Prostate gland (tissue), 2 donors: ENCODE results near the gene SHISAL1. TPM values are rescaled to one million over a fixed set of nuclear protein-coding genes. Genes with fewer than 3 reads are reported as not detected.

ENCODE experiments used
- DNase-seq: peaks from one replicate; pipeline ENCODE4 v3.0.0-alpha.2; 2019; ENCODE audit warnings: low spot score
- H3K27ac ChIP-seq, 2 donors: fragments of 200-600 bp; sonication (generic); 2 replicates each; pipeline ENCODE4 v1.5.1; 2017 to 2019
- H3K27me3 ChIP-seq: fragments of 200-600 bp; sonication (generic); replicated peaks from 2 replicates; pipeline ENCODE4 v1.5.1; 2019; ENCODE audit not compliant: insufficient read depth
- H3K36me3 ChIP-seq, 2 donors: fragments of 200-600 bp; sonication (generic); 1 replicate in 1 of 2; 2 replicates in 1 of 2; pipeline versions ENCODE4 v1.5.1 to v1.8.1; 2017 to 2019
- H3K4me1 ChIP-seq: fragments of 200-600 bp; sonication (generic); replicated peaks from 2 replicates; pipeline ENCODE4 v1.5.1; 2019
- H3K4me3 ChIP-seq, 2 donors: fragments of 200-600 bp; sonication (generic); 2 replicates each; pipeline ENCODE4 v1.5.1; 2017 to 2019
- H3K9me3 ChIP-seq: fragments of 200-600 bp; sonication (generic); 2 replicates; pipeline ENCODE4 v1.5.1; 2017
- POLR2A ChIP-seq: fragments of 450-650 bp; IDR thresholded peaks from one replicate; pipeline ENCODE4 v1.6.1; 2016; ENCODE audit warnings: antibody characterized with exemption, mild to moderate bottlenecking
- POLR2AphosphoS5 ChIP-seq: sonication (generic); formaldehyde crosslinking; IDR thresholded peaks from one replicate; pipeline ENCODE4 v1.6.1; 2017; ENCODE audit warnings: antibody characterized with exemption
- WGBS: methylation state at CpG from one replicate; pipeline ENCODE4 v1.1.5; 2018; 5-methylcytosine and 5-hydroxymethylcytosine counted together
- intact Hi-C: fragments of 100-400 bp; cut with DNase I; formaldehyde crosslinking; loops from one replicate; pipeline ENCODE4 v1.14.2; 2022
- total RNA-seq, 2 donors: library from RNA; depleted of rRNA; stranded (reverse); fragments of >200 nt; gene quantifications; one replicate each; pipeline ENCODE4 v1.1.0, GENCODE V29; 2016
- TF ChIP-seq, protein P1 (sequence below), 4 experiments: fragments of 200-600 bp in 2 of 4; fragments of 450-650 bp in 2 of 4; sonication (generic) in 2 of 4; IDR thresholded peaks; 1 replicate in 3 of 4; 2 replicates in 1 of 4; pipeline ENCODE4 v1.5.1; 2016 to 2019; ENCODE audit warnings: antibody characterized with exemption in 4 of 4, mild to moderate bottlenecking in 2 of 4, moderate library complexity in 2 of 4

Gene SHISAL1
- total RNA-seq, 2 donors from 2014 or later = 1.8 to 7.8 TPM

DNA sequence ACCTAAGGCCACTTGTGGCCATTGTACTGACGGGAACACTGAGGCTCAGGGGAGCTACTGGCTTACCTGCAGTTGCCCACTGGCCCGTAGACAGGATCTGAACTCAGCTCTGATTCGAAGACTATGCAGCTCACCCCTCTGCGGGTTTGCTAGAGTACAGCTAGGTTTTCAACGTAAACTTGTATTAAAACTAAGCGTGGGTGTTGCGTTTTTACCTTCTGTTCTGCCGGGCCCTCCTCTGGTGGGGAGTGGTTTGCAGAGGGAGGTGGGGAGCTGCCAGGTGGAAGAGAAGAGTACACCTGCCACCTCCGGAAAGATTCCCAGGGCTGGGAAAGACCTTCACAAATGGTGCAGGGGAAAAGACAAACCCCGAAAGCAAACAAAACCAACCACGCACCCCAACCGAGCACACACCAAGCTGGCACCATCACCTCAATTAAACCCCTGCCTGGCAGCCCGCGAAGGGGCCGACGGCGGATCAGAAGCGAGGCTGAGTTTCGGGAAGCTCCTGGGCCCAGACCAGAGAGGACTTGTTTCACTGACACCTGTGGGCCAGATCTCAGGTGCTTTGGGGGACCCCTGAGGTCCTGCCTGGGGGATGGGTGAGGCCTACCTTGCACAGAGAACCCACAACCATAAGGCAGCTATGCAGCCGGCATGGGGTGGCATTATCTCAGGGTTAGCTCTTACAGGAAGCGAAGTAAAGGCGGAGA is 37.7 kb downstream of the SHISAL1 start:
- Histone ChIP-seq H3K4me3 (no peak overlapping the region), H3K36me3 (no peaks in the 10 kb centered on the region), H3K9me3 (no peaks in the 10 kb centered on the region), H3K27ac (no peak overlapping the region), H3K27me3 (peaks cover 5% of the 10 kb centered on the region), H3K4me1 (no peaks in the 10 kb centered on the region)
- WGBS = 89% methylated on average over 22 of the region's 22 CpGs
- no peak for DNase-seq
- intact Hi-C loops = no loop called here
- TF ChIP-seq POLR2A = no peak
- TF ChIP-seq POLR2AphosphoS5 = no peak
- TF ChIP-seq, protein P1, sequence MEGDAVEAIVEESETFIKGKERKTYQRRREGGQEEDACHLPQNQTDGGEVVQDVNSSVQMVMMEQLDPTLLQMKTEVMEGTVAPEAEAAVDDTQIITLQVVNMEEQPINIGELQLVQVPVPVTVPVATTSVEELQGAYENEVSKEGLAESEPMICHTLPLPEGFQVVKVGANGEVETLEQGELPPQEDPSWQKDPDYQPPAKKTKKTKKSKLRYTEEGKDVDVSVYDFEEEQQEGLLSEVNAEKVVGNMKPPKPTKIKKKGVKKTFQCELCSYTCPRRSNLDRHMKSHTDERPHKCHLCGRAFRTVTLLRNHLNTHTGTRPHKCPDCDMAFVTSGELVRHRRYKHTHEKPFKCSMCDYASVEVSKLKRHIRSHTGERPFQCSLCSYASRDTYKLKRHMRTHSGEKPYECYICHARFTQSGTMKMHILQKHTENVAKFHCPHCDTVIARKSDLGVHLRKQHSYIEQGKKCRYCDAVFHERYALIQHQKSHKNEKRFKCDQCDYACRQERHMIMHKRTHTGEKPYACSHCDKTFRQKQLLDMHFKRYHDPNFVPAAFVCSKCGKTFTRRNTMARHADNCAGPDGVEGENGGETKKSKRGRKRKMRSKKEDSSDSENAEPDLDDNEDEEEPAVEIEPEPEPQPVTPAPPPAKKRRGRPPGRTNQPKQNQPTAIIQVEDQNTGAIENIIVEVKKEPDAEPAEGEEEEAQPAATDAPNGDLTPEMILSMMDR (IDR thresholded peaks at IDR 0.05) = no peak

DNA sequence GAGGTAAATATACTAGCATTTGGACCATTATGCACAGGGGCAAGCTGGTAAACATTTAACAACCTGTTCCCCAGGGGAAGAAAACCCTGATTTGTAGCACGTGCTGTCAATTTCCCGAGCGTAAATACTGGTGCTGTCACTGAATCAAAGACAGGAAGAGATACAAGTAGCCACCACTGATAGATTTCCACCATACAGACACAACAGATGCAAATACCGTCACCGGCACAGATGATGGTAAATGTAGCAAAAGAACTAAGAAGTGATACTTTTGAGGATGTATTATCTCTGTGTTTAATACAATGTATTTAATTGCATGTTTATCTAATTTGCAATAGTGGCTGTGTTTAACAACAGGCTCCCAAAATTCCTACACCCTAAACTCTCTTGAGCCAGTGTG is 39.6 kb downstream of the SHISAL1 start:
- Histone ChIP-seq H3K36me3 (no peaks in the 10 kb centered on the region), H3K27me3 (no peaks in the 10 kb centered on the region), H3K4me3 (no peak overlapping the region), H3K4me1 (no peaks in the 10 kb centered on the region), H3K27ac (no peak overlapping the region), H3K9me3 (no peaks in the 10 kb centered on the region)
- no peak for DNase-seq
- intact Hi-C loops = no loop called here
- 78% methylated on average over 5 of the region's 5 CpGs for WGBS
- TF ChIP-seq POLR2AphosphoS5 (no peak), POLR2A (no peak)
- TF ChIP-seq, protein P1 (IDR thresholded peaks at IDR 0.05) = no peak

DNA sequence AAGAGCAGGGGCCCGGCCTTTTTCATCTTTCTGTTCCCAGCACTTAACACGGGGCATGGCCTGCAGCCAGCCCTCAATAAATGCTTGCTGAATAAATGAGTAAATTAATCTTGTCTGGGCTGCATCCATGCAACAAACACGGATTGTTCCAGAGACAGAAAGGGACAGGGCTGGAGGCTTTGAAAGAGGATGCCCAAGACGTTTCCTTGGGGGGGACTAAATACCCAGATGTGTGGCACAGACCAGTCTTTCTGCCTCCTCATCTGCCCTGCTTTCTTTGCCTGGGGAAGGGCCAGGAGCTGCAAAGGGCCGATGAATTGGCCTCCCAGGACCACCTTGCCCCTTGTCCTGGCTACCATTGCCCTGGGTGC is 40.4 kb downstream of the SHISAL1 start:
- Histone ChIP-seq H3K4me3 (no peak overlapping the region), H3K27ac (no peak overlapping the region), H3K36me3 (no peaks in the 10 kb centered on the region), H3K27me3 (no peaks in the 10 kb centered on the region), H3K9me3 (no peaks in the 10 kb centered on the region), H3K4me1 (no peaks in the 10 kb centered on the region)
- WGBS = 17% methylated on average over 5 of the region's 5 CpGs
- no peak for DNase-seq
- intact Hi-C loops = no loop called here
- no peak for TF ChIP-seq POLR2A
- TF ChIP-seq, protein P1 (IDR thresholded peaks at IDR 0.05) = no peak
- no peak for TF ChIP-seq POLR2AphosphoS5

DNA sequence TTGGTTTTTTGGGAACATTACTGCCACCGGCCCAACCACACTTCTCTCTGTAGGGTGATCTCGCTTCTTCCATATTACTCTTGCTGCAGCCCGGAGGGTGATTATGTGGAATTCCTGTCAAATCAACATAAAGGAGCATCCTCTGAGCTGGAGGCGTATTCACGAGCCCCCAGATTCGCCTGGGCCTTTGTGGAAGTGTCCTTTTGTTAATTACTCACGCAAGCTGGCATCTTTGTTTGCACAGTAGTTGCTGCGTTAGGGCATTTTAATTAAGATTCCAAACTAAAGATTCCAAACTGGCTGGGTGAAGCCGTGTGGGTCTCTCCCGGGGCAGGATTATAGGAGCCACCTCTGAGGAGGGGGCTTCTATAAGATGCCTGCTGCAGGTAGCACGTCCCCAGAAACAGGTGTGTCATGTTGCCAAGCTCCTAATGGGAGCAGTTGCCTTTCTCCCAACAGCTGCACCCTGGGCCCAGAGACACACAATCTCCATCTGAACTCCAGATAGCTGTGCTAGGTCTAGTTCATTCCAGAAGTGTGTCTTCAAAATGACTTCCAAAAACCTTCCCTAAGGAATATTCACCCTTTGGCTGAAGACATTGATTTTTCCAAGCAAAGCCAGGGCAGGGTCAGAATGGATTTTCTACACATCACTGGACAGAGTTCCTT is 40.9 kb downstream of the SHISAL1 start:
- H3K4me1 ChIP-seq = no peaks in the 10 kb centered on the region
- H3K4me3 ChIP-seq = no peak overlapping the region
- H3K27me3 ChIP-seq = no peaks in the 10 kb centered on the region
- no peak for TF ChIP-seq POLR2AphosphoS5
- TF ChIP-seq, protein P1 (IDR thresholded peaks at IDR 0.05) = no peak
- TF ChIP-seq POLR2A = no peak
- intact Hi-C loops = no loop called here
- H3K36me3 ChIP-seq = no peaks in the 10 kb centered on the region
- DNase-seq = no peak
- no peaks in the 10 kb centered on the region for H3K9me3 ChIP-seq
- WGBS = 87% methylated on average over 11 of the region's 11 CpGs
- H3K27ac ChIP-seq = no peak overlapping the region

DNA sequence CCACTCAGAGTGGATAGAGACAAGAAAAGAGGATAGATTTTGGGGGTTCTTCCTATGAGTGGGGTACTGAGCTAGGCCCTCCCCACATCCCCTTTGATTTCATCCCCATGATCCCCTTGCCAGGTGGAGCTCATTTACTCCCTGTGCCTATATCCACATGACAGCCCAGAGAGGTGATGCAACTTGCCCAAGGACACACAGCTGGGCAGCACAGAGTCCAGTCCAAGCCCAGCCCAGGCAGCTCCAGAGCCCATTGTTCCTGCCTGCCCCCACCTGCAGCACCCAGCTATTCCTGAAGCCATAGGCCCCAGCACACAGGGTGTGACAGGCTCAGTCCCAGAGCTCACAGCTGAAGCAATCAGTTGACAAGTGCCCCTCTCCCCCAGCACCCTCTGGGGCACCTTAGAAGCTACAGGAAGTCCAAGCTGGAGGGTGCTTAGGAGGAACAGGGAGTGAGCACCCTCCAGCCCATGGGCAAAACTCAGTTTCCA is 41.7 kb downstream of the SHISAL1 start:
- intact Hi-C loops = no loop called here
- Histone ChIP-seq H3K27me3 (no peaks in the 10 kb centered on the region), H3K4me3 (no peak overlapping the region), H3K9me3 (no peaks in the 10 kb centered on the region), H3K36me3 (no peaks in the 10 kb centered on the region), H3K27ac (no peak overlapping the region), H3K4me1 (no peaks in the 10 kb centered on the region)
- no peak for DNase-seq
- TF ChIP-seq, protein P1 (IDR thresholded peaks at IDR 0.05) = no peak
- no peak for TF ChIP-seq POLR2A
- TF ChIP-seq POLR2AphosphoS5 = no peak
